Stimulated activated CD8-positive, alpha-beta memory T cell treated with anti-CD3 and anti-CD28 coated beads, Interleukin-15, amount 100 ng/mL, for 24 hours (primary cell): ENCODE measurements around the gene ZMYND15.

Experiments
- DNase-seq: peaks from one replicate; pipeline ENCODE4 v3.0.0-alpha.2; 2020; ENCODE audit warnings: low read depth

Gene ZMYND15

GRCh38 chr17:4788159-4788806, 48.6 kb downstream of the ZMYND15 start:
- no peak for DNase-seq

GRCh38 chr17:4788807-4789700, 49.4 kb downstream of the ZMYND15 start, which contains the start of gene GLTPD2:
GLTPD2 (plus strand) TSS chr17:4788964; CDS start chr17:4789012, 48 bp downstream.
- no peak for DNase-seq

- no peak for DNase-seq
Observed at GRCh38 chr17:4789701-4789950, 50.0 kb downstream of the ZMYND15 start.

GRCh38 chr17:4789951-4790704, 50.5 kb downstream of the ZMYND15 start:
- peak; percentile 58 for DNase-seq

GRCh38 chr17:4790705-4791088, 51.1 kb downstream of the ZMYND15 start:
- DNase-seq: no peak

- no peak for DNase-seq
Observed at GRCh38 chr17:4795168-4795567, 55.5 kb downstream of the ZMYND15 start.
